NCI-H345 treated with DMSO at 0.1 percent for 48 hours (cell line): Measurements from ENCODE around the gene MADCAM1.

ENCODE experiments used
- DNase-seq: peaks from one replicate; lab custom pipeline; 2025; ENCODE audit not compliant: unreplicated experiment; lab: John Stamatoyannopoulos, UW

The MADCAM1 gene

DNA sequence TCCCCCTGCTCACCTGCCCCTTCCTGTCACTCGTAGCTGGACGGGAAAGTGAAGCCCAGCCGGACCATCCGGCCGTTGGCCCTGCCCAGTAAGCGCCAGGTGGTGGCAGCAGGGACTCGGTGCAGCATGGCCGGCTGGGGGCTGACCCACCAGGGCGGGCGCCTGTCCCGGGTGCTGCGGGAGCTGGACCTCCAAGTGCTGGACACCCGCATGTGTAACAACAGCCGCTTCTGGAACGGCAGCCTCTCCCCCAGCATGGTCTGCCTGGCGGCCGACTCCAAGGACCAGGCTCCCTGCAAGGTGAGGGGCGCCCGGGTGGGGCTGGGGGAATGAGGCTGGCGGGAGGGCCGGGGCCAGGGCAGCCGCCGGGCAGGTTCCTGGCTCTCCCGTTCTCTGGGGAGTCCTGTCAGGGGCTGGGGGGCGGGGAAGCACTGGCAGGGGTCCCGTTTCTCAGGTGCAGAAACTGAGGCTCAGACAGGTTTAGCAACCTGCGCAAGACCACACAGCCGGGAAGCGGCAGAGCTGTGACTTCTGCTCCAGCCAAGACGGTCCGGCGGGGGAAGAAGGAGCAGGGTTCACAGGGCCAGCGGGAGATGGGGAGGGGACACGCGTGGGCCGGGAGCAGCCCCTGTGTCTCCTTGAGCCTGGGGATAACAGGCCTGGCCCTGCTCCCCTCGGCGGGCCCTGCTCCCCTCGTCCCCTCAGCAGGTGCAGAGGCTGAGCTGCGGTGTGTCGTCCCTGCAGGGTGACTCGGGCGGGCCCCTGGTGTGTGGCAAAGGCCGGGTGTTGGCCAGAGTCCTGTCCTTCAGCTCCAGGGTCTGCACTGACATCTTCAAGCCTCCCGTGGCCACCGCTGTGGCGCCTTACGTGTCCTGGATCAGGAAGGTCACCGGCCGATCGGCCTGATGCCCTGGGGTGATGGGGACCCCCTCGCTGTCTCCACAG, 52.9 kb downstream of the MADCAM1 start:
- DNase-seq, result no peak

- no peak for DNase-seq
These were observed 58.5 kb downstream of the MADCAM1 start for GRCh38 chr19:554817-555216.
